Activated T-cell treated with anti-CD3 and anti-CD28 coated beads for 48 hours (primary cell): ENCODE measurements around the gene FAM171A1.

Source experiments
- DNase-seq: peaks from one replicate; pipeline ENCODE4 v3.0.0-alpha.2; 2020; ENCODE audit warnings: low read depth

Gene FAM171A1

DNA sequence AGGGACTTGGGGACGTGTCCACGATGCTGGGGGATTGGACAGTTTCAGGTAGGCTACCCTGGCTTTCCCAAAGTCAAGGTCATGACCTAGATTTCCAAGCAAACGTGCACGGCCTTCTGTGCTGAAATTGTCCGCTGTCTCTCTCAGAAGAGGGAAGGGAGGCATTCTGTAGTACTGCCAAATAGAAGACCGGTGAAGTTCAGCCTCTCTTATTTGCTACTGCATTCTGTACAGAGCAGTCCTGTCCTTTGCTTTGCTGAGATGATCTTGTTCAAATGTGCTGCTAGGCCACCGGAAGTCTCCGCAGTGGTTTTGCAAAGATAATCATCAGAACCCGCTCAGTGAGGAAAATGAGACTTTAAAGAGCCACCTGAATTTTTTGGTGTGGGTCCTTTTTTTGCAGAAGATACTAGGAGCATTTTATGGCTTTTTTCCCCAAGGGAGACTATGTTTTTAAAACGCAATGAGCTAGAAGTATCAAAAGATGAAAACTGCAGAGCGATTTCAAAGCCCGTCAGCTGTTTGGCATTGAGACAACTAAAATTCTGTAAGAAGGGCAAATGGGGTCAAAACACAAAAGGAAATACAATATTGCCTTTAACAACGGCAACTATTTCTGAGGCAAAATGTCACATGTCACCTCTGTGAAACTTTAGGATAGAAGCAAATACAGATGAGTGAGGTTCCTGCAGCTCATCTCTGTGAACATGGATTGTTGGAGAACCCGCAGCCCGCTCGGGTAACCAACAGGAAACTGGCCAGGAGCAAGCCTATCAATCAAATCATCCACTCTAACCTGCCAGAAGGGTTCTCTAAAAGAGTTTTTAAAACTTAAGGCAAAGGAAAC, 201.3 kb downstream of the FAM171A1 start:
- peak; percentile 21 for DNase-seq

GRCh38 chr10:15168786-15169554, 202.1 kb downstream of the FAM171A1 start:
- DNase-seq, result peak; percentile 92

DNA sequence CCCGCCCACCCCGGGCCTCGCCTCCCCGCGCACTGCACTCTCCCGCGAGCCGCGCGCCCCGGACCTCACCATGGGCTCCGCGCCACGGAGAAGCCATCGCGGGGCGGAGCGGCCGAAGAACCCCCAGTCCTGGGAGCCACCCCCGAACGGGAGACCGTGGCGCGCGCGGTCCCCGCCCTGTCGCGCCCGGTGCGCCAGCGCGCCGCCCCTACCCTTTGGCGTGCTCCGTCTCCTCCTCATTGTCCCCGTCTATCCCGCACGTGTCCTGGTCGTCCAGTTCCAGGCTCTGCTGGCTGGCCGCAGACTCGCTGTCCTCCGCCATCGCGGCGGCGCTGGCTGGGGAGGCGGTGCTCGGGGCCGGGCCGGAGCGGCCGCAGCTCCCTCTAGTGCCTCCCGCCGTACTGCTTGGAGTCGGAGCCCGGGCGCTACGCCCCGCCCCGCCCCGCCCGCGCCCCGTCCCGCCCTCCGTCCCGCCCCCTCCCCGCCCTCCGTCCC, 202.8 kb downstream of the FAM171A1 start, which contains the start of gene NMT2:
NMT2 (minus strand) TSS at position 403 of the 495 bp plus-strand sequence; CDS start at position 322, 81 bp downstream.
- no peak for DNase-seq

GRCh38 chr10:15167411-15168290, 203.4 kb downstream of the FAM171A1 start:
- DNase-seq, result peak; percentile 38

- no peak for DNase-seq
Observed at GRCh38 chr10:15166325-15166724, 204.8 kb downstream of the FAM171A1 start.

DNA sequence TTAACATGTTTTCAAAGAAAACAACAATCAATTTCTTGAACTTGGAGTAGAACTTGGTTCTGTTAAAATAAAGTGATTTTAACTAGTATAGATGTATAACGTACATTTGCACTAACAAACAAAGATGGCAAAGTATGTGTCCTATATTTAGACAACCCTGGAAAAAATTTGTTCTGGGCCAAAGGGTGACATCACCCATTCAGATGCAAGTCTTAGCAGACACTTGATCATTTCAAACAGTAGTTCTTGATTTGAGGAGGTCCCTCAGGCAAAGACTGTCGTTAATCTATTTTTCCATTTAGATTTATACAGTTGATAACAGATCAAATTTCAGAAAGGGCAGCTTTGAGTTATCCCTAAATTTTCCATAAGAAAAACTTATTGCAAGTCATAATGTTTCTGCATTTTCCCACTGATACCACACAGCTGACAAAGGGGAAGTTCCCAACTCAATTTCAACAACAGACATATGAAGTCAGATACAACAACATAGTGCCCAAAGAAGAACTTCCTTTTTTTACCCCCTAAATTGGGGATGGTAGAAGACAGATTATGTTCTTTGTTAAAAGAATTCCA, 207.7 kb downstream of the FAM171A1 start:
- DNase-seq, result no peak
